NCI-H345 treated with DMSO at 0.1 percent for 48 hours (cell line): ENCODE measurements around the gene DYNLT2B.
A peak's percentile ranks its signal among the peaks of the same experiment; 100 is the strongest.
"Not testable (repeated sequence)": the region's sequence is repeated elsewhere in the genome, so short reads cannot be mapped to it uniquely, and the experiment has no call there.

Source experiments
- DNase-seq: peaks from one replicate; lab custom pipeline; 2025; ENCODE audit not compliant: unreplicated experiment; lab: John Stamatoyannopoulos, UW

The DYNLT2B gene

GRCh38 chr3:196317687-196318467 is at the start of gene DYNLT2B:
Gene DYNLT2B (minus strand): TSS chr3:196318240. CDS start chr3:196318152, 88 bp downstream.
- peak; percentile 91 for DNase-seq

- no peak for DNase-seq
Measured at GRCh38 chr3:196365736-196366135, 47.7 kb upstream of the DYNLT2B start.

- no peak for DNase-seq
Measured at GRCh38 chr3:196360586-196360985, 42.5 kb upstream of the DYNLT2B start.

- not testable (repeated sequence) for DNase-seq
Measured at GRCh38 chr3:196358540-196358939, 40.5 kb upstream of the DYNLT2B start.

GRCh38 chr3:196357905-196358304 is 39.9 kb upstream of the DYNLT2B start:
- no peak for DNase-seq

GRCh38 chr3:196356556-196356955 is 38.5 kb upstream of the DYNLT2B start:
- no peak for DNase-seq

- no peak for DNase-seq
Measured at GRCh38 chr3:196355668-196356067, 37.6 kb upstream of the DYNLT2B start.

- DNase-seq = no peak
Measured at GRCh38 chr3:196354132-196354531, 36.1 kb upstream of the DYNLT2B start.

- DNase-seq = no peak
Measured at GRCh38 chr3:196351541-196351940, 33.5 kb upstream of the DYNLT2B start.

- DNase-seq = no peak
Measured at GRCh38 chr3:196350067-196350466, 32.0 kb upstream of the DYNLT2B start.

GRCh38 chr3:196348698-196349097 is 30.7 kb upstream of the DYNLT2B start:
- DNase-seq = no peak

- no peak for DNase-seq
Measured at GRCh38 chr3:196344663-196345062, 26.6 kb upstream of the DYNLT2B start.

GRCh38 chr3:196343917-196344316 is 25.9 kb upstream of the DYNLT2B start:
- DNase-seq = not testable (repeated sequence)

- DNase-seq = no peak
Measured at GRCh38 chr3:196341137-196341536, 23.1 kb upstream of the DYNLT2B start.

GRCh38 chr3:196340466-196340865 is 22.4 kb upstream of the DYNLT2B start:
- DNase-seq = no peak

- DNase-seq = no peak
Measured at GRCh38 chr3:196339493-196340254, 21.6 kb upstream of the DYNLT2B start.

GRCh38 chr3:196339044-196339443 is 21.0 kb upstream of the DYNLT2B start:
- DNase-seq = no peak

- no peak for DNase-seq
Measured at GRCh38 chr3:196336319-196337145, 18.5 kb upstream of the DYNLT2B start.

- DNase-seq = no peak
Measured at GRCh38 chr3:196335503-196335948, 17.5 kb upstream of the DYNLT2B start.

GRCh38 chr3:196334982-196335381 is 16.9 kb upstream of the DYNLT2B start:
- DNase-seq = no peak

GRCh38 chr3:196332168-196332567 is 14.1 kb upstream of the DYNLT2B start:
- DNase-seq = no peak
